GM11168 (cell line): ENCODE results near the gene USP21.

ENCODE experiments used
- in situ Hi-C: fragments of 300-500 bp; cut with MboI; formaldehyde crosslinking; loops from one replicate; pipeline ENCODE4 v1.12.0; 2022; ENCODE audit warnings: low sequenced_read_pairs; ENCODE audit not compliant: unreplicated experiment

Gene USP21

GRCh38 chr1:161168906-161169305 is 9.6 kb downstream of the USP21 start:
- in situ Hi-C loops: no loop called here

GRCh38 chr1:161171191-161171590 is 11.9 kb downstream of the USP21 start:
- in situ Hi-C loops: no loop called here

- in situ Hi-C loops: no loop called here
Measured at GRCh38 chr1:161171696-161172095, 12.4 kb downstream of the USP21 start.

- in situ Hi-C loops: no loop called here
Measured at GRCh38 chr1:161172349-161172748, 13.0 kb downstream of the USP21 start.

GRCh38 chr1:161172776-161173376 is 13.6 kb downstream of the USP21 start:
- in situ Hi-C loops: no loop called here

- in situ Hi-C loops: no loop called here
Measured at GRCh38 chr1:161173711-161174110, 14.4 kb downstream of the USP21 start.

GRCh38 chr1:161174911-161175310 is 15.6 kb downstream of the USP21 start:
- in situ Hi-C loops: no loop called here

- in situ Hi-C loops: no loop called here
Measured at GRCh38 chr1:161175771-161176453, 16.6 kb downstream of the USP21 start.

GRCh38 chr1:161176468-161177111 is 17.3 kb downstream of the USP21 start:
- in situ Hi-C loops: no loop called here

- in situ Hi-C loops: no loop called here
Measured at GRCh38 chr1:161177112-161177935, 18.0 kb downstream of the USP21 start, which contains the start of gene B4GALT3. Gene B4GALT3, minus strand, starts transcription at chr1:161177507. Its CDS starts 1,447 bp downstream, at chr1:161176060.

- in situ Hi-C loops: no loop called here
Measured at GRCh38 chr1:161177936-161178244, 18.6 kb downstream of the USP21 start.

- in situ Hi-C loops: no loop called here
Measured at GRCh38 chr1:161179698-161180097, 20.4 kb downstream of the USP21 start.

GRCh38 chr1:161180639-161181038 is 21.3 kb downstream of the USP21 start:
- in situ Hi-C loops: no loop called here

- in situ Hi-C loops: no loop called here
Measured at GRCh38 chr1:161182214-161182613, 22.9 kb downstream of the USP21 start.

GRCh38 chr1:161185282-161185682 is 26.0 kb downstream of the USP21 start:
- in situ Hi-C loops: no loop called here

GRCh38 chr1:161185732-161186311 is 26.5 kb downstream of the USP21 start:
- in situ Hi-C loops: no loop called here

GRCh38 chr1:161187311-161187710 is 28.0 kb downstream of the USP21 start:
- in situ Hi-C loops: no loop called here

GRCh38 chr1:161188381-161188780 is 29.1 kb downstream of the USP21 start:
- in situ Hi-C loops: no loop called here

GRCh38 chr1:161189036-161189435 is 29.7 kb downstream of the USP21 start:
- in situ Hi-C loops: no loop called here

GRCh38 chr1:161190962-161191521 is 31.7 kb downstream of the USP21 start:
- in situ Hi-C loops: no loop called here
